MG63 (cell line): ENCODE data around the gene CIT. TPM values are rescaled to one million over a fixed set of nuclear protein-coding genes. Genes with fewer than 3 reads are reported as not detected.
"Not testable (repeated sequence)": the region's sequence is repeated elsewhere in the genome, so short reads cannot be mapped to it uniquely, and the experiment has no call there.

Source experiments
- DNase-seq: peaks from one replicate; pipeline ENCODE4 v3.0.0-alpha.2; 2020
- H3K27me3 ChIP-seq: fragments of 250-450 bp; sonication (Bioruptor Pico); 2 replicates; pipeline ENCODE4 v1.5.1; 2020; ENCODE audit warnings: mild to moderate bottlenecking, moderate library complexity
- H3K36me3 ChIP-seq: fragments of 250-450 bp; sonication (Bioruptor Pico); 2 replicates; pipeline ENCODE4 v1.5.1; 2020; ENCODE audit warnings: mild to moderate bottlenecking, moderate library complexity
- H3K4me3 ChIP-seq: fragments of 250-450 bp; sonication (Bioruptor Pico); 2 replicates; pipeline ENCODE4 v1.5.1; 2020; ENCODE audit warnings: mild to moderate bottlenecking, moderate library complexity
- H3K9me3 ChIP-seq: fragments of 250-450 bp; sonication (Bioruptor Pico); 2 replicates; pipeline ENCODE4 v1.5.1; 2020; ENCODE audit warnings: mild to moderate bottlenecking, moderate library complexity
- total RNA-seq: library from RNA; depleted of rRNA; stranded (reverse); fragments of >200 nt; shearing (Covaris generic); gene quantifications from 2 replicates; pipeline ENCODE4 v1.2.3, GENCODE V29; 2014; ENCODE audit warnings: low replicate concordance

The CIT gene
- total RNA-seq, 1 experiment from 2014 or later: 5.6 TPM

DNA sequence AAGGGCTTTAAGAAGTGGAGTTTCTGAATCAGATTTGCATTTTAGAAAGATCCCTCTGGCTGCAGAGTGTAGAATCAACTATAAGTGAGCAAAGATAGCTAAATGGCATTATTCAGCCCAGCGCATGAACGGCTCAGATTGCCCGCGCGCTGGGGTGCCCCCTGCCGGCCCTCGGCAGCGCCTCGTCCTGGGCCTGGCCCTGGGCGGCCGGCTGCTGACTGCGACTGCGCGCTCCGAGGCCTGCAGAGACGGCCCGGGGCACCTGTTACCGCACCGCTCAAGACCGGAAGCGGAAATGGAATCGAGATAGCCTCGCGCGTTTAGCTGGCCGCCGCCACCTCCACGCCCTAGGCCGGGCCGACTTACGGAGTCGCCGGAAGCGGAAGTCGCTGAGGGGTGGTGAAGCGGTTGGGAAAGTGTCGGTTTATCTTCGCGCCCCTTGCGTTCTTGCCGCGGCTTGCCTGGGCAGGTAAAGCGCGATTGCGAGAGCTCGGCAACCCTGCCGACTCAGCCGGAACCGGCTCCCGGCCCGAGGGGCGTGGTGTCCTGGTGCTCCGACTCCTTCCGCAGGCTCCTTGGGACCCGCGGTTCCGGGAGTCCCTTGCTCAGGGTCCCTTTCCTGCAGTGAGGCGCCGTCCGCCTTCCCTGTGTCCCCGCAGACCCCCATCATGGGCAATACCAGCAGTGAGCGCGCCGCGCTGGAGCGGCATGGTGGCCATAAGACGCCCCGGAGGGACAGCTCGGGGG, 209.4 kb downstream of the CIT start, which contains the start of gene PRKAB1:
Gene PRKAB1, plus strand, starts transcription at position 557 of the 747 bp plus-strand sequence. Its CDS starts 112 bp downstream, at position 669.
- peaks cover 23% of the 10 kb centered on the region for H3K36me3 ChIP-seq
- H3K9me3 ChIP-seq: no peaks in the 10 kb centered on the region
- DNase-seq: peak; percentile 97
- H3K27me3 ChIP-seq: no peaks in the 10 kb centered on the region
- H3K4me3 ChIP-seq: peak within 1 kb of the TSS; percentile 99

DNA sequence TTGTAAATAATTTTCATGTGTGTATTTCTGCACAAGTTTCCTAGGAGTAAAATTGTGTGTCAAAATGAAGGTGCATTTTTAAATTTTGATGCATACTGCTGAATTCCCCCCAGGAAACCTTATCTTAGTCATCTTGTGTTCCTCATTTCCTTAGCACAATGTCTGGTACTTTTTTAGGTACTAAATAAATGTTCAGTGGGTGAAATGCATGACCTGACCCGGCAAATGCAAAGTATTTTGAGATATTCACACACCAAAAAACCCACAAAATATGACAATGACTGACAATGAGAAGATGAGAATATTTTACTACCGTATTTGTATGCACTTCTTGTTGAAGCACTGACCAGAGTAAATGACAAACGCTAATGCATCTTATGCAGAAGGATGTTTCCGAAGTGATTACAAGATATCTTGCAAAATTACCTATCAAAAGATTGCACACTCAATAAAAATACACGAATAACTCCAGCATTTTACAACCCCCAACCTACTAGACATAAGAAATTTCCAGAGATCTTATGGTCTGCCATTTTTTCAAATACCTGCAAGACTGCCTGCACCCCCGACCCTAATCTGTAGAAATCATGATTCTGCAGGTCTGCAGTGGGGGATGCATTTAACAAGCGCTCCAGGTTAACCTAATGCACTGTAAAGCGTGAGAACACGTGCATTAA, 210.1 kb downstream of the CIT start:
- Histone ChIP-seq H3K27me3 (no peaks in the 10 kb centered on the region), H3K9me3 (no peaks in the 10 kb centered on the region), H3K4me3 (peak overlapping the region; percentile 99), H3K36me3 (peaks cover 15% of the 10 kb centered on the region)
- no peak for DNase-seq

DNA sequence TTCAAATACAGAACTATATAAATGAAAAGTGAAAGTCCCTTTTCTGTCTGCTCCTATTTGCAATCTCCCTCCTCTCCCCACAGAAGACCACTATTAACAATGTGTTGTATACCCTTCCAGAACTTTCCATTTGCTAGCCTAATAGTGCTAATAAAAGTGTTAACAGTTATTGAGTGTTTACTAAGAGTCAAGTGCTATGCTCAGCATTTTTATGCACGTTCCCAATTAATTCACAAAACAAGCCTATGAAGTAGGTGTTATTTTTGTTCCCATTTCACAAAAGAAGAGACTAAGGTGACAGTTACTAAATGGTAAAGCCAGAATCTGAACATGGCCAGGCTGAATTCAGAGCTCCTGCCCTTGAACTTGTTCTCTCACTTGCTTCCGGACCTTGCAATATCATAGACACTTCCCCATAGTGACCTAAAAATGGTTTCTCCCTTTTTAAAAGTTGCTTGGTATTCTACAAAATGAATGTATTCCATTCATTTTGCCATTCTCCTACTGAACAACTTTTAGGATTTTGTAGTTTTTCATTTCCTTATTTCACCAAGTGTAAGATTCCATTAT, 210.8 kb downstream of the CIT start:
- H3K4me3 ChIP-seq: no peak overlapping the region
- DNase-seq: no peak
- H3K9me3 ChIP-seq: no peaks in the 10 kb centered on the region
- H3K36me3 ChIP-seq: peaks cover 8% of the 10 kb centered on the region
- no peaks in the 10 kb centered on the region for H3K27me3 ChIP-seq

DNA sequence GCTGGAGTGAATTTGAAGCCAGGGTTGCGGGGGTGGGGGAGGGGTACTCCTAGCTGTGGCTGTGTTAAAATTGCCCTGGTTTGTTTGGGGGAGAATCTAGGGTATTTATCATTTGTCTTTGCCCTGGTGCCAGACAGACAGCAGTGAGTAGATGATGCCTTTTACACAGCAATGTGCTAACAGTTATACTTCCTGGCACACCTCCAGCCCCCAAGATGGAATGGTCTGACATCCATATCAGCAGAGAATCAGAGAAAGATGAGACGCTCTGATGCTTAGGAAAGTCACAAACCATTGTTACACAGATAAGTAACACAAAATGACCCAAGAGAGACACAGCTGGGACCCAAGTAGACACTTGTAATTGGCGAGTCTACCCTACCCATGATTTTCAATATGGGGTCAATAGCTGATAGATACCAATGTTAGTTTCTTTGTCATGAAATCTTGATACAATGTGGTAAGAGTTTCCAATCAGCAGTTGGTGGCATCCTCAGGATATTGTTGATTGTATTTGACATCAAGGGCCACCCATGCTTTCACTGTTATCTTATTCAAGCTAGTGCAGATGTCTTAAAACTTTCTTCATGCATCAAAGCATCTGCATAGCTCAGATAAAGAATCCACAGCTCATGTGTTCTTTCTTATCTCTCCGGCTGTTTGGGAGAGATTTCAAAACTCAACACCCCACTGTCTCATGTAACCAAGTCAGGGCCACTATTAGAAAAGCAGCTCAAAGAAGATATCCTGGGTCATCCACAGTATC, 211.8 kb downstream of the CIT start:
- Histone ChIP-seq H3K27me3 (peaks cover 4% of the 10 kb centered on the region; the same call in 1 of the 2 replicates), H3K36me3 (0 out of 2 replicates have a peak, but pooled peaks cover 3% of the 10 kb centered on the region), H3K9me3 (no peaks in the 10 kb centered on the region), H3K4me3 (no peak overlapping the region)
- DNase-seq: no peak

DNA sequence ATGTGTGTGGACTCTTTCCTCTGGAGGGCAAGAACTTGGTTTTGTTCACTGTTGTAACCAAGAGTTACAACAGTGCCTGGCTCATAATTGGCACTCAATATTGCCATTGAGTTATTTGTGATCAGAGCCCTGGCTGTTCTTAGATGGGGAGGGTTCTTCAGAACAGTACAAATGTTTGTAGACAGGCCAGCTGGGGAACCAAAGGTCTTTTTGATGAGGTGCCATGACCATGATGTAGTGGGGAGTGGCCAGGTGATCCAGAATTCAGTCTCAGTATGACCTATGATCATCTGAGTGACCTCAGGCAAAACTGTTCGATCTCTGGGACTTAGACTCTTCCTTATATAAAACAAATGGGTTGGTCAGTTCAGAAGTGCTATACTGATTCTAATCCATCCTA, 212.5 kb downstream of the CIT start:
- Histone ChIP-seq H3K36me3 (0 out of 2 replicates have a peak, but pooled peaks cover 3% of the 10 kb centered on the region), H3K27me3 (peaks cover 8% of the 10 kb centered on the region), H3K4me3 (no peak overlapping the region), H3K9me3 (no peaks in the 10 kb centered on the region)
- no peak for DNase-seq

DNA sequence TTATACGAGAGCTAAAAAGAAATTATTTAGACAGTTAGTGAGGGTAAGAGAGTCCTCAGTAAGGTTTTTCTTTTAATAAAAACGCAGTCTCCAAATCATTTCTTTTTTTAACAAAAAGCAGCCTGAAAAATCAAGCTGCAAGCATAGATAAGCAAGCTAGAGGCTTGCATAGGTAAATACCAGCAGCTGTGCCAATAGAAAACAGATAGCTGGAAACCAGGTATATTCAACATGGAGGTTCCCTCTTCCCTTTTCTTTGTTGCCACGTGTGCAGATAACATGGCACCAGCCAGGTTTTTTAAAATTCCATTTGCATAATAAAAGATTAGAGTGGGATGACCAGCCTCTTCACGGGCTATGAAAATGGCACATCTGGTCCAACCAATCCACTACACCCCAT, 215.2 kb downstream of the CIT start:
- DNase-seq: no peak
- Histone ChIP-seq H3K36me3 (no peaks in the 10 kb centered on the region), H3K27me3 (peaks cover 8% of the 10 kb centered on the region)

DNA sequence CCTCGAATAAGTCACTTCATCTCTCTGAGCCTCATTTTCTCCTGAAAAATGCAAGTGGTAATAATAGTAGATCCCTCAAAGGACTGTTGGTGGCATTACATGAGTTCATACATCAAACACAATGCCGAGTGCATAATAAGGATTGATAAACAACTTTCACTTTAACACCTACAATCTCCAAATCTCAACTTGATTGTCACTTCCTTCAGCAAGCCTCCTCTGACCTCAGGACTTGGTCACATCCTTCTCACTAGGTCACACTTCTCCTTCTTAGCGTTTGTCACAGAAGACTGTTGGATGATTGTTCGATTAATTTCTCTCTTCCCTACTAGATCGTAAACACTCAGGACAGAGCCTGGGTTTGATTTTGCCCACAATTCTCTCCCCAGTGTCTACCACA, 217.0 kb downstream of the CIT start:
- no peaks in the 10 kb centered on the region for H3K9me3 ChIP-seq
- peaks cover 8% of the 10 kb centered on the region for H3K27me3 ChIP-seq
- DNase-seq: no peak
- no peak overlapping the region for H3K4me3 ChIP-seq
- H3K36me3 ChIP-seq: no peaks in the 10 kb centered on the region

More for the DNA sequence above, 215.2 kb downstream of the CIT start:
- Histone ChIP-seq H3K4me3 (no peak overlapping the region), H3K9me3 (no peaks in the 10 kb centered on the region)

DNA sequence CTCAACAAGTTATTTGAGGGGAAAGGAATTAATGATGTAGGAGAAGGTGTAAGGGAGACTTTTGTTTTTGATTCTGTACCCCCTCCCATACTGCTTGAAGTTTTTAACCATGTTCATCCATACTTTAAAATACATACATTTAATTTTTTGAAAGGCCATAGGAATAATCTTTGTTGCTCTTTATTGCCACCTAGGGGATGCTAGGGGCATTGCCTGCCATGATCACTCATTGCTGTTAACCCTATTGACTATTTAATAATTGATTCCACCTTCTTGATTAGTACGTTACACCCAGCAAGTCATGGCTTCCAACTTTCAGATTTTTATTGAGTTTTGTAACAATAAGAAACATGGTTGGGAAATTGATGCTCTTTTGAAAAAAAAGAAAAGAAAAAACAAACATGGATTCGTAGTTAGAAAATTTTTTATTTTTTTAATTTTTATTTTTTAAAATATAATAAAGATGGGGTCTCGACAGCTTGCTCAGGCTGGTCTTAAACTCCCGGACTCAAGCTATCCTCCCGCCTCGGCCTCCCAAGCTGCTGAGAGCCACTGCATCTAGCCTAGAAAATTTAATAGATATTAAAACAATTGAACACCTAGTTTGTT, 217.7 kb downstream of the CIT start:
- peaks cover 8% of the 10 kb centered on the region for H3K27me3 ChIP-seq
- no peak for DNase-seq
- no peak overlapping the region for H3K4me3 ChIP-seq

DNA sequence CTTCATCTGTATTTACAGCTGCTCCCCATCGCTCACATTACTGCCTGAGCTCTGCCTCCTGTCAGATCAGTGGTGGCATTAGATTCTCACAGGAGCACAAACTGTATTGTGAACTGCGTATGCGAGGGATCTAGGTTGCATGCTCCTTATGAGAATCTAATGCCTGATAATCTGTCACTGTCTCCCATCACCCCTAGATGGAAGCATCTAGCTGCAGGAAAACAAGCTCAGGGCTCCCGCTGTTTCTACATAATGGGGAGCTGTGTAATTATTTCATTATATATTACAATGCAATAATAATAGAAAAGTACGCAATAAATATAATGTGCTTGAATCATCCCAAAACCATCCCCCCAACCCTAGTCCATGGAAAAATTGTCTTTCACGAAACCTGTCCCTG, 219.0 kb downstream of the CIT start:
- H3K9me3 ChIP-seq, DNase-seq, H3K4me3 ChIP-seq, H3K27me3 ChIP-seq, H3K36me3 ChIP-seq: not testable (repeated sequence)

More for the DNA sequence above, 217.7 kb downstream of the CIT start:
- Histone ChIP-seq H3K9me3 (no peaks in the 10 kb centered on the region), H3K36me3 (no peaks in the 10 kb centered on the region)

DNA sequence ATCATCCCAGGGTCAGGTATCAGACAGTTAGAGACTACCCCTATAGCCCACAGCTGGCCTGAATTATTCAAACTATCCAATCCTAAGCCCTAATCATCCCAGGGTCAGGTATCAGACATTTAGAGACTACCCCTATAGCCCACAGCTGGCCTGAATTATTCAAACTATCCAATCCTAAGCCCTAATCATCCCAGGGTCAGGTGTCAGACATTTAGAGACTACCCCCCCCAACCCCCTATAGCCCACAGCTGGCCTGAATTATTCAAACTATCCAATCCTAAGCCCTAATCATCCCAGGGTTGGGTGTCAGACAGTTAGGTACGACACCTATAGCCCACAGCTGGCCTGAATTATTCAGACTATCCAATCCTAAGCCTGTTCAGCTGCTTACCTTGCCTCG, 220.1 kb downstream of the CIT start:
- not testable (repeated sequence) for H3K27me3 ChIP-seq, H3K36me3 ChIP-seq, H3K4me3 ChIP-seq, H3K9me3 ChIP-seq, DNase-seq

DNA sequence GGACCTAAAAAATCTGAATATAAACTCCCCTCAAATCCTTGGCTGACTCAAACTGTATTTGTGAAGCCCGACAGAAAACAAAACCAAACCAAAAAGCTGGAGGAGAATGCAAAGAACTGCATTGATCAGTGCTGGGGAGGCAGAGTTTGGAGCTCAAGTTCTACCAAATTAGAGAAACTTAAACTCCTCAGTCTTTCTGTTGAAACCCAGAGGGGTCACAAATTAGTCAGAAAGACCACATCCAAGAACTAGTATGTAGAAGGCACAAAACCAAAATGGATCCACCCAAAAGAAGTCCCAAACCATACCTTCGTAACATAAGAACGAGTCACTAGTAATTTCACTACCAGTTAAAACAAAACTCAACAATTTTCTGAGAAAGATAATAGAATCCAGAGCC, 224.5 kb downstream of the CIT start:
- DNase-seq: no peak
- no peaks in the 10 kb centered on the region for H3K9me3 ChIP-seq
- H3K4me3 ChIP-seq: no peak overlapping the region
- H3K27me3 ChIP-seq: 0 out of 2 replicates have a peak, but pooled peaks cover 2% of the 10 kb centered on the region
- no peaks in the 10 kb centered on the region for H3K36me3 ChIP-seq

DNA sequence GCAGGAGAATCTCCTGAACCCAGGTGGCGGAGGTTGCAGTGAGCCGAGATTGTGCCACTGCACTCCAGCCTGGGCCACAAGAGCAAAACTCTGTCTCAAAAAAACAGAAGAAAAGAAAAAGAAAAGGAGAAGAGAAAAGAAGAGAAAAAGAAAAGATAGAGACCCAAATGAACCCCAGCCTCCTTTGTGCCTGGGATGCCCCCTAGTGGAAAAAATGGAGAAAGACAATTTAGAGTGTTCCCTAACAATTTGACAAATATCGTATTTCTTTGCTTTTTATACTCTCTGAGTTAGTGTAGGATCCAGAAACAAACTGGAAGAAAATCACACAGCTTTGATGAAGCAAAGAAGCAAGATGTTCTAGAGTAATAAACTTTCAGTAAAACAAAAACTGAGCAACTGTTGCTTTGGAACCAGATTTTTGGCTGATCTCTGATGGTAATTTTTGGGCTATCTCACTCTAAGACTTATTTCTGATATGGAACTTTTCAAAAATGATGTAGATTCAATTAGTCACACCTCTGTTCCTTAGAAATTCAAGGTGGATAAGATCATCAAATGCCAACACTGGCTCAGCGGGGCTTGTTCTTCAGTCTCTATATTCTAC, 227.8 kb downstream of the CIT start:
- Histone ChIP-seq H3K4me3 (no peak overlapping the region), H3K36me3 (no peaks in the 10 kb centered on the region), H3K27me3 (0 out of 2 replicates have a peak, but pooled peaks cover 2% of the 10 kb centered on the region), H3K9me3 (no peaks in the 10 kb centered on the region)
- no peak for DNase-seq

DNA sequence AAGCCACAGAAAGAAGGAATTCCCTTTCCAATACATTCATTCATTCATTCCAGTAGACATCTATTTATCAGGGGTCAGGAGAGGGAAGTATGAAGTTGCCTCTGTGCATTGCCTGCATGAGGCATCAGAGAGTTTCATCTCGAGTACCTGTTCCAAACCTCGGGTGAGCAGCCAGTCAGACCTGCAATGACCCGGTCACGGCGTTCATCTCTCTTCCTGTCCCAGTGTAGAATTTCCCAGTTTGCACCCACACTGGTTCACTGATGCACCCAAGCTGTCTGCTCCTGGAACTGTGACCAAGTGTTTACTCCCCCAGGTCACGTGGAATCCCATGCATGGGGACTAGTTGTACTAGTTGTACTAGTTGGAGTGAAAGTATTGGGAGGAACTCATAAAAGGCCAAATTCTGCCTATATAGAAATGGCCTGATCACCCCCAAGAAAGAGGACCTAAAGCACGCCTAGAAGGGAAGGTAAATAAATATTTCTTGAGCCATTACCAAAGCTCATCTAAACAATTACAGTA, 231.5 kb downstream of the CIT start:
- Histone ChIP-seq H3K27me3 (0 out of 2 replicates have a peak, but pooled peaks cover 2% of the 10 kb centered on the region), H3K4me3 (no peak overlapping the region), H3K36me3 (no peaks in the 10 kb centered on the region), H3K9me3 (no peaks in the 10 kb centered on the region)
- no peak for DNase-seq

DNA sequence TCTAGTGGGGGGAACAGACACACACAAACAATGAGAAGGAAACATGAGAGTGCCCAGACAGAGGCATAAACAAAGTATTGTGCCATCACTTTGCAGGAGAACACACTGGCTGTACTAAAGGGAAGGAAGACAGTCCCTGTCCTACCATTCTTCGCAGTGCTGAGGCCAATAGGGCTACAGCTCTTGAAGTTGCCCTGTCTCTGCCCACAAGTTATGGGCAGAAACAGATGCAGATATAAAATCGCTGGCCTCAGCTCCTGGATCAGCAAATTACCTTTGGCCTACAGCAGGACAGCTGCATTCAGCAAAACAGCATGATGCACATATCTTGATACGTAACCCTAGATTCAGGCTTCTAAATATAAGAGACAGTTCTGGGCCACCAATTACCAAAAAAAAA, 232.2 kb downstream of the CIT start:
- Histone ChIP-seq H3K9me3 (no peaks in the 10 kb centered on the region), H3K36me3 (no peaks in the 10 kb centered on the region), H3K27me3 (0 out of 2 replicates have a peak, but pooled peaks cover 2% of the 10 kb centered on the region), H3K4me3 (no peak overlapping the region)
- no peak for DNase-seq

DNA sequence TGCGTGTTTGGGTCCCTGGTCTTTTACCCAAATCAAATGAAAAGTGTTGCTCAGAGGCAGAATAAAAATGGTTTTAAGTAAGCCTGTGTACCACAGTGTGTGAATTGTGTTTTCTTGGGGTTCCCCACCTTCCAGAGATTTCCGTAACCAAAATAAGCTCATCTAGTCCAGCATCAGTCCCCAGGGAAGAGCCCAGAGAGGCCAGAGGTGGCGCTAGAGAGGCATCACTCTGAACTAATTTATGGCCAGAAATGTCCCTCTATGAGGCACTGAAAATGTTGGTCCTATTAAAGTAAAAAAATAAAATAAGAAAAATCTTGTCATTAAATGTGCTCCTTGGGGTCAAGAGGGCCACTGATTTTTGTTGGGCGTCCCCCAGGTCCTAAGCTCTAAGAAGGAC, 234.1 kb downstream of the CIT start:
- H3K9me3 ChIP-seq: no peaks in the 10 kb centered on the region
- DNase-seq: no peak
- no peaks in the 10 kb centered on the region for H3K27me3 ChIP-seq
- no peak overlapping the region for H3K4me3 ChIP-seq
- no peaks in the 10 kb centered on the region for H3K36me3 ChIP-seq
